HL-60 (cell line): ENCODE measurements around the gene SPRR3.

Experiments
- CTCF ChIP-seq: IDR thresholded peaks from one replicate; pipeline ENCODE4 v1.5.1; 2011; ENCODE audit warnings: low read length, control low read depth, inconsistent platforms; ENCODE audit not compliant: insufficient read depth
- GABPA ChIP-seq: IDR thresholded peaks from 2 replicates; pipeline ENCODE4 v1.6.1; 2012; ENCODE audit warnings: low read depth
- SPI1 ChIP-seq: IDR thresholded peaks from 2 replicates; pipeline ENCODE4 v1.6.1; 2012; ENCODE audit warnings: low read depth, mild to moderate bottlenecking, borderline replicate concordance
- TF ChIP-seq, protein P1 (sequence below): IDR thresholded peaks from 2 replicates; pipeline ENCODE4 v1.6.1; 2012; ENCODE audit warnings: low read depth; ENCODE audit not compliant: insufficient replicate concordance

GRCh38 chr1:152997901-152998300 lies 3.6 kb upstream of the SPRR3 start:
- TF ChIP-seq CTCF (no peak), GABPA (no peak), SPI1 (no peak)
- TF ChIP-seq, protein P1, sequence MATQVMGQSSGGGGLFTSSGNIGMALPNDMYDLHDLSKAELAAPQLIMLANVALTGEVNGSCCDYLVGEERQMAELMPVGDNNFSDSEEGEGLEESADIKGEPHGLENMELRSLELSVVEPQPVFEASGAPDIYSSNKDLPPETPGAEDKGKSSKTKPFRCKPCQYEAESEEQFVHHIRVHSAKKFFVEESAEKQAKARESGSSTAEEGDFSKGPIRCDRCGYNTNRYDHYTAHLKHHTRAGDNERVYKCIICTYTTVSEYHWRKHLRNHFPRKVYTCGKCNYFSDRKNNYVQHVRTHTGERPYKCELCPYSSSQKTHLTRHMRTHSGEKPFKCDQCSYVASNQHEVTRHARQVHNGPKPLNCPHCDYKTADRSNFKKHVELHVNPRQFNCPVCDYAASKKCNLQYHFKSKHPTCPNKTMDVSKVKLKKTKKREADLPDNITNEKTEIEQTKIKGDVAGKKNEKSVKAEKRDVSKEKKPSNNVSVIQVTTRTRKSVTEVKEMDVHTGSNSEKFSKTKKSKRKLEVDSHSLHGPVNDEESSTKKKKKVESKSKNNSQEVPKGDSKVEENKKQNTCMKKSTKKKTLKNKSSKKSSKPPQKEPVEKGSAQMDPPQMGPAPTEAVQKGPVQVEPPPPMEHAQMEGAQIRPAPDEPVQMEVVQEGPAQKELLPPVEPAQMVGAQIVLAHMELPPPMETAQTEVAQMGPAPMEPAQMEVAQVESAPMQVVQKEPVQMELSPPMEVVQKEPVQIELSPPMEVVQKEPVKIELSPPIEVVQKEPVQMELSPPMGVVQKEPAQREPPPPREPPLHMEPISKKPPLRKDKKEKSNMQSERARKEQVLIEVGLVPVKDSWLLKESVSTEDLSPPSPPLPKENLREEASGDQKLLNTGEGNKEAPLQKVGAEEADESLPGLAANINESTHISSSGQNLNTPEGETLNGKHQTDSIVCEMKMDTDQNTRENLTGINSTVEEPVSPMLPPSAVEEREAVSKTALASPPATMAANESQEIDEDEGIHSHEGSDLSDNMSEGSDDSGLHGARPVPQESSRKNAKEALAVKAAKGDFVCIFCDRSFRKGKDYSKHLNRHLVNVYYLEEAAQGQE: no peak
